ENCODE data around the gene TEX44. TPM values are rescaled to one million over a fixed set of nuclear protein-coding genes. Genes with fewer than 3 reads are reported as not detected.

Gene TEX44
- total and polyA plus RNA-seq, 8 donors: not detected

- Histone ChIP-seq H3K9me3 (no peaks in the 10 kb centered on the region), H3K4me3 (no peak overlapping the region), H3K4me1 (no peaks in the 10 kb centered on the region), H3K27me3 (no peaks in the 10 kb centered on the region), H3K27ac (peak overlapping the region in 2 of 4 donors; percentile 39 to 50), H3K36me3 (no peaks in the 10 kb centered on the region)
- 75 to 81% methylated on average over 30 of the region's 30 CpGs for WGBS, 2 donors
- DNase-seq (peak in 2 of 6 donors; percentile 11 to 32), ATAC-seq (peak in 3 of 4 donors; percentile 73 to 80 (median 76)), FAIRE-seq (peak; percentile 64)
- intact Hi-C loops (cut with DNase I): no loop called here
- TF ChIP-seq, protein P1, sequence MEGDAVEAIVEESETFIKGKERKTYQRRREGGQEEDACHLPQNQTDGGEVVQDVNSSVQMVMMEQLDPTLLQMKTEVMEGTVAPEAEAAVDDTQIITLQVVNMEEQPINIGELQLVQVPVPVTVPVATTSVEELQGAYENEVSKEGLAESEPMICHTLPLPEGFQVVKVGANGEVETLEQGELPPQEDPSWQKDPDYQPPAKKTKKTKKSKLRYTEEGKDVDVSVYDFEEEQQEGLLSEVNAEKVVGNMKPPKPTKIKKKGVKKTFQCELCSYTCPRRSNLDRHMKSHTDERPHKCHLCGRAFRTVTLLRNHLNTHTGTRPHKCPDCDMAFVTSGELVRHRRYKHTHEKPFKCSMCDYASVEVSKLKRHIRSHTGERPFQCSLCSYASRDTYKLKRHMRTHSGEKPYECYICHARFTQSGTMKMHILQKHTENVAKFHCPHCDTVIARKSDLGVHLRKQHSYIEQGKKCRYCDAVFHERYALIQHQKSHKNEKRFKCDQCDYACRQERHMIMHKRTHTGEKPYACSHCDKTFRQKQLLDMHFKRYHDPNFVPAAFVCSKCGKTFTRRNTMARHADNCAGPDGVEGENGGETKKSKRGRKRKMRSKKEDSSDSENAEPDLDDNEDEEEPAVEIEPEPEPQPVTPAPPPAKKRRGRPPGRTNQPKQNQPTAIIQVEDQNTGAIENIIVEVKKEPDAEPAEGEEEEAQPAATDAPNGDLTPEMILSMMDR (IDR thresholded peaks at IDR 0.05): no peak
These were observed 50.2 kb downstream of the TEX44 start for GRCh38 chr2:231642631-231643494.

DNA sequence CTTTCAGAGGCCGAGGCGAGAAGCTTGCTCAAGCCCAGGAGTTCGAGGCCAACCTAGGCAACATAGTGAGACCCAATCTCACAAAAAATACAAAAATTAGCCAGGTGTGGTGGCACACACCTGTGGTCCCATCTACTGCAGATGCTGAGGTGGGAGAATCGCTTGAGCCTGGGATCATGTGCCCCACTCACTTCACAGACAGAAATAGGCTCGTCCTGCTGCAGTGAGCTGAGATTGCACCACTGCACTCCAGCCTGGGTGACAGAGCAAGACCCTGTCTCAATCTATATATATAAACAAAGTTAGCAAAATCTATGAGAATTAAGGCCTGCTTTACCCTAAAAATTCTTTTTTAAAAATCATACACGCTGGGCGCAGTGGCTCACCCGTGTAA lies 50.8 kb downstream of the TEX44 start:
- intact Hi-C loops (cut with DNase I): no loop called here
- no peaks in the 10 kb centered on the region for H3K27me3 ChIP-seq
- ATAC-seq: no peak
- H3K4me1 ChIP-seq: no peaks in the 10 kb centered on the region
- 93 to 95% methylated on average over 8 of the region's 8 CpGs for WGBS, 2 donors
- FAIRE-seq: no peak
- TF ChIP-seq, protein P1 (IDR thresholded peaks at IDR 0.05): no peak
- no peak for DNase-seq
- H3K4me3 ChIP-seq: no peak overlapping the region
- no peaks in the 10 kb centered on the region for H3K36me3 ChIP-seq
- H3K27ac ChIP-seq: peak overlapping the region in 2 of 4 donors; percentile 39 to 50
- H3K9me3 ChIP-seq: no peaks in the 10 kb centered on the region

Other genes with a start within 250 kb of the TEX44 start
- gene B3GNT7, start 197.2 kb upstream of the TEX44 start, total RNA-seq: 10 to 100 TPM in 5 of 6 donors, 1 to 10 TPM in 1; 9.9 to 34.5 (median 15.2) TPM
- gene B3GNT7, start 197.2 kb upstream of the TEX44 start, polyA plus RNA-seq: 1 to 10 TPM; 5.6 to 8.4 TPM
- gene NCL, start 128.4 kb upstream of the TEX44 start, total RNA-seq: 100 to 1,000 TPM; 214 to 364 (median 227) TPM
- gene NCL, start 128.4 kb upstream of the TEX44 start, polyA plus RNA-seq: 100 to 1,000 TPM in 1 of 2 donors, 10 to 100 TPM in 1; 69.9 to 117 TPM
- 1 to 10 TPM in 2 of 6 donors, under 1 TPM in 4; 0.38 to 2.1 (median 0.89) TPM for gene NMUR1, start 62.4 kb upstream of the TEX44 start, total RNA-seq
- 1 to 10 TPM in 1 of 2 donors, under 1 TPM in 1; 0.73 to 1.3 TPM for gene NMUR1, start 62.4 kb upstream of the TEX44 start, polyA plus RNA-seq
- gene PTMA, start 115.7 kb downstream of the TEX44 start, total RNA-seq: 100 to 1,000 TPM; 319 to 600 (median 503) TPM
- 100 to 1,000 TPM; 627 to 751 TPM for gene PTMA, start 115.7 kb downstream of the TEX44 start, polyA plus RNA-seq
- gene PDE6D, start 188.4 kb downstream of the TEX44 start, total RNA-seq: 10 to 100 TPM in 1 of 6 donors, 1 to 10 TPM in 5; 5.6 to 11.9 (median 7.0) TPM
- gene PDE6D, start 188.4 kb downstream of the TEX44 start, polyA plus RNA-seq: 10 to 100 TPM in 1 of 2 donors, 1 to 10 TPM in 1; 8.9 to 14.0 TPM
- gene COPS7B, start 193.6 kb downstream of the TEX44 start, total RNA-seq: 10 to 100 TPM in 3 of 6 donors, 1 to 10 TPM in 3; 7.9 to 18.9 (median 10.1) TPM
- gene COPS7B, start 193.6 kb downstream of the TEX44 start, polyA plus RNA-seq: 10 to 100 TPM; 16.8 to 22.5 TPM